Stimulated activated naive CD4-positive, alpha-beta T cell treated with Interleukin-2 at 50 U/mL for 16 hours (primary cell): ENCODE data around the gene CDT1.

ENCODE experiments used
- DNase-seq: peaks from one replicate; lab custom pipeline; 2025; lab: John Stamatoyannopoulos, UW

The CDT1 gene

DNA sequence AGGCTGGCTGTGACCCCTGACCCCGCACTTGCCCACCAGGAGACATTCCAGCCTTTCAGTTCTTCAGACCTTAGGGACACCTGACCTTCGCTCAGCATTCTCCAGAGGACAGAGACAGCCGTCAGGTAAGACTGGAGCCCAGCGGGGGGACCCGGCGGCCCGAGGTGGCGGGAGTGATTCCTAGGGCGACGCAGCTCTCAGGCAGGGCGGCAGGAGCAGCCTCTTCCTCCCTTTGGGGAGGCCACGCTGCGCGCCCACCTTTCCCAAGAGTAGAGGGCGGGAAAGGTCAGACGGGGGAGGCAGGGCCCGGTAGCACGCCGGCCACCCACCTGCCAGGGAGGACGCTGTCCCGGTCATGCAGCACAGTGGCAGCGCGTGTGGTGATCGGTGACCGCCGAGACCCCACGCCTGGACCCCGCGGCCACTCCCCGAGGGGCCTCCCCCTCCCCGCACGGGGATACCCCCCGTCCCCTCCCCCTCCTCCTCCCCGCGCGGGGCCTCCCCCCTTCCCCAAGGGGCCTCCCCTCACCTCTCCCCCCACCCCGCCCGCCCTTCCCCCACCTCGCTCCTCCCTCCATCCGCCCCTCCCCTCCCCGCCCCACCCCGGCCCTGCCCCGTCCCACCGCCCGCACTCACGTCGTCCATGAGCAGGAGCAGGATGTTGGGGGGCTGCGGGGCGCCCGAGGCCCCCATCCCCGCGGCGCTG, 52.7 kb downstream of the CDT1 start:
- peak; percentile 51 for DNase-seq

DNA sequence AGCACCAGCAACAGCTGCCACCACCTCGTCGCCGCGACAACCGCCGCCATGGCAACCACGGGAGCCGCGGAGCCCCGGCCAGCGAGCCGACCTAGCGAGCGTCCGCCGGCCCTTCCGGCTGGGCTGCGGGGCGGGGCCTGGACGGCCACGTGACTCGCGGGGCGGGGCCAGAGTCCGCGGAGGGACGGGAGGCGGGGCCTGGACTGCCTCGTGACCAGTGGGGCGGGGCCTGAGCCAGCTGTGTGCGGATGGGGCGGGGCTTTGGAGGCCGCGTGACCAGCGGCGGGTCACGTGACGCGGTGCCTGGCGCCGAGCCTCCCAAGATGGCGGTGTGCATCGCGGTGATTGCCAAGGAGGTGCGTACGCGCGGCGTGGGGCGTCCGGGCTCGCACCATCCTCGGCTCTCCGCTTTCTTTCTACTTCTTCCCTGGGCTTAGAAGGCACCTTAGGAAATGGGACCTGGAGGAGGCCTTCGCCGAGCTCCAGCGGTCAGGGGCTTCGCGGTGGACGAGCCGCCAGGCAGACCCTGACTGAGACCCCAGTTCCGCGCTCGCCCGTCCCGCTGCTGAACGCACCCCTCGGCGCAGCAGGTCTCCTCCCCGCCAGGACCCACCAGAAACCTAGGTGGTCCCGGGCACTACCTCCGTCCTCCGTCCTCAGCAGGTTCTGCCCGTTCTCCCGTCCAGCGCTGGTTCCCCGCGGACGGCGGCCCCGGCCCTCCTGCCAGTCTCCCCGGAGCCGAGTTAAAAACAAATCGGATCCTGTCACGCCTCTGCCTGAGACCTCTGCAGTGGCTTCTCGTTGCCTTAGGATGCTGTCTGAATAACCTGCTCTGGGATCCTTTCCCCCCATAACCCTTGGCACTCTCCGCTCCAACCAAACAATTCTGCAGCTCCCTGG, 53.5 kb downstream of the CDT1 start, which contains the start of the genes GALNS and TRAPPC2L:
Gene GALNS (minus strand): TSS at position 120 of the 900 bp plus-strand sequence. CDS start 70 bp downstream, at position 50.
Gene TRAPPC2L (plus strand): TSS at position 300 of the 900 bp plus-strand sequence. CDS start 24 bp downstream, at position 324.
- DNase-seq, result peak; percentile 97

DNA sequence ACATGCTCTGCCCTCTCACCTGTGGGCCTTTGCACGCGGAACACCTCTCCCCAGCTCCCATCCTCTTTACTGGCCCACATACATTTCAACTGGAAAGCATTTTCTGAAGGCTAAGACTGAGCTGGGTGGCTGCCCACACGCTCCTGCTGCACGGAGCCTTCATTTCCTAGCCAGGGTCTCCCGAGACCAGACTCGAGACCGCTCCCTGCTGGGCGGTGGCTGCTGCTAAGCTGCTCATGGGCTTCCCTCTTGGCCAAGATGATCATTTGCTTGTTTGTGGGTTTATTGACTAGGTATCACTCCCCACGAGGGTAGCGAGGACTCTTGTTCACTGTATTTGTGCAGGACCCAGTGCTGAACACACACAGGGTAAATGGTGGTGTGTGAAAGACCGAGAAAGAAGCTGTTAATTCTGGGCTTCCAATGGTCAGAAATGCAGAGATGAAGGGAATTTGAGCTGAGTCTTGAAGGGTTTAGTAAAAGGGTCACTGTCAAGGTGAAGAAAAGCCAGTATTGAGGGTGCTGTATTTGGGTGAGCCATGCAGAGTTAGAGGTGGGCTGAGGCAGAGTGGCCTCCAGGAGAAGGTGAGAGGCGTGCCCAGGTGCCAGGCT, 54.2 kb downstream of the CDT1 start:
- DNase-seq, result peak; percentile 75
